Activated naive CD4-positive, alpha-beta T cell treated with anti-CD3 and anti-CD28 coated beads, Interleukin-2, amount 10 ng/mL, durations not matched to agents 7 days and 5 days (primary cell): ENCODE data around the gene HDC.

Experiments used
- CTCF ChIA-PET: fragments of 350-600 bp; sonication (Branson Sonifier 250); formaldehyde crosslinking; loops from one replicate; lab custom pipeline; 2021; ENCODE audit warnings: antibody characterized with exemption; lab: Charles Lee
- DNase-seq: peaks from one replicate; pipeline ENCODE4 v3.0.0-alpha.2; 2020
- H3K27ac Mint-ChIP-seq: one replicate; pipeline ENCODE4 v1.8.0; 2021; ENCODE audit warnings: mild to moderate bottlenecking, moderate library complexity, mixed read lengths
- H3K27me3 Mint-ChIP-seq: one replicate; pipeline ENCODE4 v1.8.0; 2021; ENCODE audit warnings: mild to moderate bottlenecking, mixed read lengths
- H3K36me3 Mint-ChIP-seq: one replicate; pipeline ENCODE4 v1.8.0; 2021; ENCODE audit warnings: mixed read lengths
- H3K4me1 Mint-ChIP-seq: one replicate; pipeline ENCODE4 v1.8.0; 2021; ENCODE audit warnings: mixed read lengths
- H3K4me3 Mint-ChIP-seq: one replicate; pipeline ENCODE4 v1.8.0; 2021; ENCODE audit warnings: mild to moderate bottlenecking, moderate library complexity, mixed read lengths
- H3K9me3 Mint-ChIP-seq: one replicate; pipeline ENCODE4 v1.8.0; 2021; ENCODE audit warnings: mixed read lengths

HDC gene

GRCh38 chr15:50192164-50192563 is 73.4 kb downstream of the HDC start:
- Mint-ChIP-seq H3K27ac (no peak overlapping the region), H3K36me3 (peaks cover 8% of the 10 kb centered on the region), H3K9me3 (no peaks in the 10 kb centered on the region), H3K4me3 (no peak overlapping the region), H3K4me1 (no peaks in the 10 kb centered on the region), H3K27me3 (no peaks in the 10 kb centered on the region)
- no peak for DNase-seq
- CTCF ChIA-PET = interaction anchor here (1.8 kb wide), 1 partner anchor 9 kb away, joined by 6 read pairs; no protein-coding TSS in a partner anchor
